ENCODE measurements around the gene RNF220.

Gene RNF220

GRCh38 chr1:44650159-44650831 lies 245.2 kb downstream of the RNF220 start:
- TF ChIP-seq CTCF (conservative IDR thresholded peaks at IDR 0.05; ENCODE audit: low read depth, low read length) = no peak
- no peak overlapping the region for H3K4me3 ChIP-seq (ENCODE audit: low read length)
- no peak for DNase-seq (ENCODE audit: low read depth)

GRCh38 chr1:44651069-44651468 lies 246.0 kb downstream of the RNF220 start:
- TF ChIP-seq CTCF (conservative IDR thresholded peaks at IDR 0.05; ENCODE audit: low read depth, low read length) = peak; percentile 3
- no peak overlapping the region for H3K4me3 ChIP-seq (ENCODE audit: low read length)
- DNase-seq (ENCODE audit: low read depth) = no peak

- DNase-seq (ENCODE audit: low read depth) = no peak
- TF ChIP-seq CTCF (conservative IDR thresholded peaks at IDR 0.05; ENCODE audit: low read depth, low read length) = peak; percentile 99
- H3K4me3 ChIP-seq (ENCODE audit: low read length) = no peak overlapping the region
These were observed 247.5 kb downstream of the RNF220 start for GRCh38 chr1:44652445-44653106.

- H3K4me3 ChIP-seq (ENCODE audit: low read length) = no peak overlapping the region
- no peak for TF ChIP-seq CTCF (conservative IDR thresholded peaks at IDR 0.05; ENCODE audit: low read depth, low read length)
- DNase-seq (ENCODE audit: low read depth) = no peak
These were observed 248.3 kb downstream of the RNF220 start for GRCh38 chr1:44653107-44653964.

- H3K4me3 ChIP-seq (ENCODE audit: low read length) = no peak overlapping the region
- no peak for TF ChIP-seq CTCF (conservative IDR thresholded peaks at IDR 0.05; ENCODE audit: low read depth, low read length)
- DNase-seq (ENCODE audit: low read depth) = no peak
These were observed 249.6 kb downstream of the RNF220 start for GRCh38 chr1:44654621-44655187.

GRCh38 chr1:44655609-44656008 lies 250.6 kb downstream of the RNF220 start:
- DNase-seq (ENCODE audit: low read depth) = no peak
- H3K4me3 ChIP-seq (ENCODE audit: low read length) = no peak overlapping the region
- peak; percentile 91 for TF ChIP-seq CTCF (conservative IDR thresholded peaks at IDR 0.05; ENCODE audit: low read depth, low read length)

Data from retinal pigment epithelial cell (primary cell).